GM12878 (cell line): ENCODE results near the gene CTDNEP1. TPM values are rescaled to one million over a fixed set of nuclear protein-coding genes. Genes with fewer than 3 reads are reported as not detected.
A peak's percentile ranks its signal among the peaks of the same experiment; 100 is the strongest.

Experiments
- ATAC-seq: fragments of 200-7000 bp; cut with Tn5 transposase; 3 replicates; pipeline ENCODE4 v1.9.1; 2020; ENCODE audit warnings: mild to moderate bottlenecking, moderate library complexity
- BruUV-seq: library from RNA; stranded (reverse); fragments of 400-500 nt; replicated peaks from 2 replicates; lab custom pipeline; 2021; lab: Mats Ljungman, UMichigan
- CTCF ChIA-PET: fragments of 300-600 bp; sonication (Branson Sonifier 250); formaldehyde crosslinking; extraction: SDS; loops from one replicate; lab custom pipeline; 2021; ENCODE audit warnings: inconsistent platforms; lab: Yijun Ruan, JAX
- POLR2A ChIA-PET: fragments of 350-600 bp; formaldehyde crosslinking; extraction: SDS; loops from one replicate; lab custom pipeline; 2021; ENCODE audit warnings: inconsistent platforms; lab: Charles Lee
- RAD21 ChIA-PET: fragments of 300-600 bp; sonication (Branson Sonifier 250); formaldehyde crosslinking; loops from one replicate; lab custom pipeline; 2023; ENCODE audit warnings: antibody characterized with exemption; ENCODE audit not compliant: unreplicated experiment; lab: Charles Lee
- SMC1A ChIA-PET: fragments of 300-600 bp; sonication (Branson Sonifier 250); formaldehyde crosslinking; loops from one replicate; lab custom pipeline; 2023; ENCODE audit not compliant: unreplicated experiment, uncharacterized antibody; lab: Charles Lee
- DNase-seq: peaks from one replicate; pipeline ENCODE4 v3.0.0-alpha.2; 2011; ENCODE audit warnings: low read depth, low spot score
- FAIRE-seq: peaks from 3 replicates; lab custom pipeline; 2011; peaks lifted over from hg19 to GRCh38; lab: Jason Lieb, UNC
- H2AFZ ChIP-seq: 2 replicates; pipeline ENCODE4 v1.6.0; 2011; ENCODE audit warnings: low read depth, low read length, control low read depth; ENCODE audit not compliant: control insufficient read depth
- H3K27ac ChIP-seq: 2 replicates; pipeline ENCODE4 v1.5.1; 2011; ENCODE audit warnings: control low read depth; ENCODE audit not compliant: control insufficient read depth, insufficient read depth
- H3K27me3 ChIP-seq, 2 experiments: replicated peaks in 1 of 2; 2 replicates each; pipeline versions ENCODE4 v1.6.0 to v1.6.1; 2011; ENCODE audit warnings: low read length in 1 of 2; ENCODE audit not compliant: control insufficient read depth in 2 of 2, insufficient read depth in 2 of 2
- H3K36me3 ChIP-seq, 2 experiments: 2 replicates each; pipeline ENCODE4 v1.5.1; 2011; ENCODE audit warnings: low read length in 1 of 2; ENCODE audit not compliant: control insufficient read depth in 2 of 2, insufficient read depth in 2 of 2
- H3K4me1 ChIP-seq: 2 replicates; pipeline ENCODE4 v1.6.1; 2011; ENCODE audit warnings: mild to moderate bottlenecking, low read length, moderate library complexity, mixed read lengths; ENCODE audit not compliant: control insufficient read depth, insufficient read depth
- H3K4me2 ChIP-seq: 2 replicates; pipeline ENCODE4 v1.6.0; 2011; ENCODE audit warnings: control low read depth; ENCODE audit not compliant: control insufficient read depth, insufficient read depth
- H3K4me3 ChIP-seq: fragments of 200-600 bp; sonication (generic); 2 replicates; pipeline ENCODE4 v1.5.1; 2016
- H3K79me2 ChIP-seq: 2 replicates; pipeline ENCODE4 v1.6.0; 2011; ENCODE audit warnings: low read length; ENCODE audit not compliant: control insufficient read depth, insufficient read depth
- H3K9ac ChIP-seq: 2 replicates; pipeline ENCODE4 v1.8.0; 2011; ENCODE audit warnings: low read length, control low read depth, mixed read lengths; ENCODE audit not compliant: control insufficient read depth, insufficient read depth
- H3K9me3 ChIP-seq: replicated peaks from 3 replicates; pipeline ENCODE4 v1.5.1; 2011; ENCODE audit warnings: mild to moderate bottlenecking, low read length; ENCODE audit not compliant: control insufficient read depth, insufficient read depth
- H4K20me1 ChIP-seq: 2 replicates; pipeline ENCODE4 v1.6.0; 2011; ENCODE audit not compliant: control insufficient read depth, insufficient read depth
- BCL11A ChIP-seq: IDR thresholded peaks from 2 replicates; pipeline ENCODE4 v1.6.1; 2011; ENCODE audit warnings: low read depth, low read length
- CBX5 ChIP-seq: sonication (generic); IDR thresholded peaks from 2 replicates; pipeline ENCODE4 v1.6.1; 2016; ENCODE audit warnings: low read depth, moderate library complexity, mild to moderate bottlenecking, inconsistent platforms
- CHD1 ChIP-seq: IDR thresholded peaks from 2 replicates; pipeline ENCODE4 v1.6.1; 2012; ENCODE audit warnings: low read depth, low read length, improper control_type of control experiment
- HCFC1 ChIP-seq: fragments of 150-350 bp; IDR thresholded peaks from 2 replicates; pipeline ENCODE4 v1.6.1; 2014; ENCODE audit warnings: low read length
- IKZF2 ChIP-seq, 2 experiments: fragments of 450-650 bp; IDR thresholded peaks; 2 replicates each; pipeline ENCODE4 v1.6.1; 2017; ENCODE audit warnings: mild to moderate bottlenecking in 2 of 2, moderate library complexity in 2 of 2
- RBBP5 ChIP-seq: fragments of 200-600 bp; sonication (generic); conservative IDR thresholded peaks from 2 replicates; pipeline ENCODE4 v1.6.1; 2016
- SP1 ChIP-seq: IDR thresholded peaks from one replicate; pipeline ENCODE4 v1.6.1; 2011; ENCODE audit warnings: low read depth, low read length
- SUPT20H ChIP-seq: IDR thresholded peaks from 2 replicates; pipeline ENCODE4 v1.6.1; 2011; ENCODE audit warnings: low read depth, mild to moderate bottlenecking, low read length, moderate library complexity, borderline replicate concordance; ENCODE audit not compliant: control insufficient read depth
- TCF3 ChIP-seq: IDR thresholded peaks from 2 replicates; pipeline ENCODE4 v1.6.1; 2012; ENCODE audit warnings: low read depth, mild to moderate bottlenecking, low read length, borderline replicate concordance; ENCODE audit not compliant: insufficient read depth
- WGBS: methylation state at CpG from one replicate; pipeline ENCODE4 v1.1.6; 2016; ENCODE audit warnings: low lambda C conversion rate; ENCODE audit not compliant: insufficient replicate concordance, insufficient coverage; ENCODE audit errors: missing lambda C conversion rate; 5-methylcytosine and 5-hydroxymethylcytosine counted together
- in situ Hi-C: fragments of 300-500 bp; cut with MboI; formaldehyde crosslinking; loops from 9 replicates; pipeline ENCODE4 v1.14.3; 2018; ENCODE audit warnings: mixed read lengths
- intact Hi-C: fragments of 100-400 bp; cut with micrococcal nuclease; formaldehyde crosslinking; loops from one replicate; pipeline ENCODE4 v1.14.2; 2022; ENCODE audit not compliant: unreplicated experiment
- polyA plus RNA-seq, 11 experiments: library from polyadenylated mRNA; depleted of rRNA in 4 of 11; unstranded in 6 of 11; stranded (reverse) in 5 of 11; fragments of >200 nt; fragmentation: Nextera tagmentation in 4 of 11; fragmentation: Illumina TruSeq in 1 of 11; extraction: Ambion mirVana in 4 of 11; extraction: Trizol in 1 of 11; gene quantifications; 1 replicate in 1 of 11; 2 replicates in 10 of 11; pipeline versions ENCODE4 v1.2.1 to v1.2.3, GENCODE V29; 2011 to 2016; ENCODE audit warnings: inconsistent platforms in 2 of 11, missing spikeins in 2 of 11, low read depth in 1 of 11
- total RNA-seq, 4 experiments: library from RNA; depleted of rRNA in 3 of 4; stranded (reverse); fragments of >200 nt in 3 of 4; fragmentation: Illumina TruSeq in 1 of 4; extraction: Trizol in 1 of 4; gene quantifications; 2 replicates each; pipeline versions ENCODE4 v1.2.1 to v1.2.3, GENCODE V29; 2013 to 2021
- TF ChIP-seq, protein P1 (sequence below): fragments of 450-650 bp; IDR thresholded peaks from 2 replicates; pipeline ENCODE4 v1.6.1; 2016; ENCODE audit warnings: mild to moderate bottlenecking, moderate library complexity, borderline replicate concordance
- TF ChIP-seq, protein P2 (sequence below): fragments of 450-650 bp; conservative IDR thresholded peaks from 2 replicates; pipeline ENCODE4 v1.6.1; 2017; ENCODE audit warnings: mild to moderate bottlenecking, moderate library complexity
- TF ChIP-seq, protein P3 (sequence below): fragments of 450-650 bp; IDR thresholded peaks from 2 replicates; pipeline ENCODE4 v1.6.1; 2017; ENCODE audit warnings: mild to moderate bottlenecking, moderate library complexity

The CTDNEP1 gene
- total and polyA plus RNA-seq, 10 of the 15 experiments (the other 5 are each of a cell fraction or from before 2014, with no cell fraction given) = 23.7 to 176 (median 30.3) TPM

DNA sequence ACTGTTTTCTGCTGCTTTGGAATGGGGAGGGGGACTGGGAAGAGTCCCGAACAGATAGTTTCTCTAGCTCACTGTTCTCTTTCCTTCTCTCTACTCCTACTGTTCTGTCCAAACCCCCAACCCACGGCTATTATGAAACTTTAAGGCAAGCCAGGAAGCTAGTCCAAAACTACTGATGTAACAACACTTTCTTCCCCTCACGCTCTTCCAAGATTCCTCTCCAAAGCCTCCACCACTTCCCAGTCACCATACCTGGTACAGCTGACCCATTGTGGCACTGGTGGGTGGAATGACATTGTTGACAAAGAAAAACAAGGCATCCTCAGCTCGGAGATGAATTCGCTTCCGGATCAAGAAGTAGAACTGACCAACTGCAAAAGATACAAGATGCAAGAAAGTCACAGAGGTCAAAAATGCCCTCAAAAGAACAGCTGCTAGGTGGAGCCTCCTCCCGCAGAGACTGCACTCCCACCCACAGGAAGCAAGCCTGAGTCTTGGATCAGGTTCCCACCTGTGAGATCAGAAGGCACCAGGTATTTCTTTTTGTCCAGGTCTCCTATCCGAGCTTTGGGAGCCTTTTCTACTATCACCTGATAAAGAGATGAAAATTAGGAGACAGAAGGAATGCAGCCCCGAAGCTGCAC is 10.3 kb downstream of the CTDNEP1 start:
- CTCF ChIA-PET = interaction anchor here (0.9 to 6.0 kb wide), 7 partner anchors 9 to 195 kb away, joined by 3 to 70 read pairs (median 4); partner anchors contain the start of genes ACADVL and DLG4
- Histone ChIP-seq H3K79me2 (peaks cover 43% of the 10 kb centered on the region), H4K20me1 (no peaks in the 10 kb centered on the region), H3K9ac (peak overlapping the region; percentile 93), H2AFZ (no peak overlapping the region), H3K9me3 (no peaks in the 10 kb centered on the region), H3K4me1 (peaks cover 16% of the 10 kb centered on the region), H3K27ac (peak overlapping the region; percentile 67), H3K4me2 (peak overlapping the region; percentile 94), H3K27me3 (no peaks in the 10 kb centered on the region), H3K4me3 (peak overlapping the region; percentile 83), H3K36me3 (peaks cover 10 to 18% of the 10 kb centered on the region in 2 experiments)
- 60% methylated on average over 9 of the region's 9 CpGs for WGBS
- intact Hi-C loops = loop anchor here (5.0 kb wide), 1 partner anchor 66 kb away; the partner anchor contains the start of gene EIF5A
- BruUV-seq = no TSS peak
- TF ChIP-seq, protein P1, sequence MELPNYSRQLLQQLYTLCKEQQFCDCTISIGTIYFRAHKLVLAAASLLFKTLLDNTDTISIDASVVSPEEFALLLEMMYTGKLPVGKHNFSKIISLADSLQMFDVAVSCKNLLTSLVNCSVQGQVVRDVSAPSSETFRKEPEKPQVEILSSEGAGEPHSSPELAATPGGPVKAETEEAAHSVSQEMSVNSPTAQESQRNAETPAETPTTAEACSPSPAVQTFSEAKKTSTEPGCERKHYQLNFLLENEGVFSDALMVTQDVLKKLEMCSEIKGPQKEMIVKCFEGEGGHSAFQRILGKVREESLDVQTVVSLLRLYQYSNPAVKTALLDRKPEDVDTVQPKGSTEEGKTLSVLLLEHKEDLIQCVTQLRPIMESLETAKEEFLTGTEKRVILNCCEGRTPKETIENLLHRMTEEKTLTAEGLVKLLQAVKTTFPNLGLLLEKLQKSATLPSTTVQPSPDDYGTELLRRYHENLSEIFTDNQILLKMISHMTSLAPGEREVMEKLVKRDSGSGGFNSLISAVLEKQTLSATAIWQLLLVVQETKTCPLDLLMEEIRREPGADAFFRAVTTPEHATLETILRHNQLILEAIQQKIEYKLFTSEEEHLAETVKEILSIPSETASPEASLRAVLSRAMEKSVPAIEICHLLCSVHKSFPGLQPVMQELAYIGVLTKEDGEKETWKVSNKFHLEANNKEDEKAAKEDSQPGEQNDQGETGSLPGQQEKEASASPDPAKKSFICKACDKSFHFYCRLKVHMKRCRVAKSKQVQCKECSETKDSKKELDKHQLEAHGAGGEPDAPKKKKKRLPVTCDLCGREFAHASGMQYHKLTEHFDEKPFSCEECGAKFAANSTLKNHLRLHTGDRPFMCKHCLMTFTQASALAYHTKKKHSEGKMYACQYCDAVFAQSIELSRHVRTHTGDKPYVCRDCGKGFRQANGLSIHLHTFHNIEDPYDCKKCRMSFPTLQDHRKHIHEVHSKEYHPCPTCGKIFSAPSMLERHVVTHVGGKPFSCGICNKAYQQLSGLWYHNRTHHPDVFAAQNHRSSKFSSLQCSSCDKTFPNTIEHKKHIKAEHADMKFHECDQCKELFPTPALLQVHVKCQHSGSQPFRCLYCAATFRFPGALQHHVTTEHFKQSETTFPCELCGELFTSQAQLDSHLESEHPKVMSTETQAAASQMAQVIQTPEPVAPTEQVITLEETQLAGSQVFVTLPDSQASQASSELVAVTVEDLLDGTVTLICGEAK = no peak
- TF ChIP-seq CBX5 (no peak), RBBP5 (no peak), SP1 (no peak), IKZF2 (IDR thresholded peaks at IDR 0.05) (no peak), SUPT20H (no peak), HCFC1 (no peak), BCL11A (no peak), CHD1 (no peak), TCF3 (no peak)
- TF ChIP-seq, protein P2, sequence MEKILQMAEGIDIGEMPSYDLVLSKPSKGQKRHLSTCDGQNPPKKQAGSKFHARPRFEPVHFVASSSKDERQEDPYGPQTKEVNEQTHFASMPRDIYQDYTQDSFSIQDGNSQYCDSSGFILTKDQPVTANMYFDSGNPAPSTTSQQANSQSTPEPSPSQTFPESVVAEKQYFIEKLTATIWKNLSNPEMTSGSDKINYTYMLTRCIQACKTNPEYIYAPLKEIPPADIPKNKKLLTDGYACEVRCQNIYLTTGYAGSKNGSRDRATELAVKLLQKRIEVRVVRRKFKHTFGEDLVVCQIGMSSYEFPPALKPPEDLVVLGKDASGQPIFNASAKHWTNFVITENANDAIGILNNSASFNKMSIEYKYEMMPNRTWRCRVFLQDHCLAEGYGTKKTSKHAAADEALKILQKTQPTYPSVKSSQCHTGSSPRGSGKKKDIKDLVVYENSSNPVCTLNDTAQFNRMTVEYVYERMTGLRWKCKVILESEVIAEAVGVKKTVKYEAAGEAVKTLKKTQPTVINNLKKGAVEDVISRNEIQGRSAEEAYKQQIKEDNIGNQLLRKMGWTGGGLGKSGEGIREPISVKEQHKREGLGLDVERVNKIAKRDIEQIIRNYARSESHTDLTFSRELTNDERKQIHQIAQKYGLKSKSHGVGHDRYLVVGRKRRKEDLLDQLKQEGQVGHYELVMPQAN = no peak
- TF ChIP-seq, protein P3, sequence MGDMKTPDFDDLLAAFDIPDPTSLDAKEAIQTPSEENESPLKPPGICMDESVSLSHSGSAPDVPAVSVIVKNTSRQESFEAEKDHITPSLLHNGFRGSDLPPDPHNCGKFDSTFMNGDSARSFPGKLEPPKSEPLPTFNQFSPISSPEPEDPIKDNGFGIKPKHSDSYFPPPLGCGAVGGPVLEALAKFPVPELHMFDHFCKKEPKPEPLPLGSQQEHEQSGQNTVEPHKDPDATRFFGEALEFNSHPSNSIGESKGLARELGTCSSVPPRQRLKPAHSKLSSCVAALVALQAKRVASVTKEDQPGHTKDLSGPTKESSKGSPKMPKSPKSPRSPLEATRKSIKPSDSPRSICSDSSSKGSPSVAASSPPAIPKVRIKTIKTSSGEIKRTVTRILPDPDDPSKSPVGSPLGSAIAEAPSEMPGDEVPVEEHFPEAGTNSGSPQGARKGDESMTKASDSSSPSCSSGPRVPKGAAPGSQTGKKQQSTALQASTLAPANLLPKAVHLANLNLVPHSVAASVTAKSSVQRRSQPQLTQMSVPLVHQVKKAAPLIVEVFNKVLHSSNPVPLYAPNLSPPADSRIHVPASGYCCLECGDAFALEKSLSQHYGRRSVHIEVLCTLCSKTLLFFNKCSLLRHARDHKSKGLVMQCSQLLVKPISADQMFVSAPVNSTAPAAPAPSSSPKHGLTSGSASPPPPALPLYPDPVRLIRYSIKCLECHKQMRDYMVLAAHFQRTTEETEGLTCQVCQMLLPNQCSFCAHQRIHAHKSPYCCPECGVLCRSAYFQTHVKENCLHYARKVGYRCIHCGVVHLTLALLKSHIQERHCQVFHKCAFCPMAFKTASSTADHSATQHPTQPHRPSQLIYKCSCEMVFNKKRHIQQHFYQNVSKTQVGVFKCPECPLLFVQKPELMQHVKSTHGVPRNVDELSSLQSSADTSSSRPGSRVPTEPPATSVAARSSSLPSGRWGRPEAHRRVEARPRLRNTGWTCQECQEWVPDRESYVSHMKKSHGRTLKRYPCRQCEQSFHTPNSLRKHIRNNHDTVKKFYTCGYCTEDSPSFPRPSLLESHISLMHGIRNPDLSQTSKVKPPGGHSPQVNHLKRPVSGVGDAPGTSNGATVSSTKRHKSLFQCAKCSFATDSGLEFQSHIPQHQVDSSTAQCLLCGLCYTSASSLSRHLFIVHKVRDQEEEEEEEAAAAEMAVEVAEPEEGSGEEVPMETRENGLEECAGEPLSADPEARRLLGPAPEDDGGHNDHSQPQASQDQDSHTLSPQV = no peak
- ATAC-seq (no peak), DNase-seq (no peak), FAIRE-seq (no peak)
- in situ Hi-C loops = no loop called here
- POLR2A ChIA-PET = interaction anchor here (1.0 to 7.3 kb wide), 8 partner anchors 8 to 88 kb away, joined by 3 to 99 read pairs (median 6); partner anchors contain the start of genes ACADVL, CTDNEP1, DLG4 and DVL2
- RAD21 ChIA-PET = interaction anchor here (1.8 to 6.3 kb wide), 4 partner anchors 8 to 55 kb away, joined by 7 to 51 read pairs (median 10); partner anchors contain the start of genes ACADVL, CTDNEP1, DLG4 and ELP5
- SMC1A ChIA-PET = interaction anchor here (1.1 to 4.3 kb wide), 3 partner anchors 9 to 344 kb away, joined by 3 to 34 read pairs (median 26); partner anchors contain the start of genes ACADVL, CTDNEP1, DLG4 and ELP5
